ENCODE data around the gene DHX16. TPM values are rescaled to one million over a fixed set of nuclear protein-coding genes. Genes with fewer than 3 reads are reported as not detected.

Gene DHX16
- total and polyA plus RNA-seq, 2 experiments from 2014 or later = 36.2 to 36.7 TPM

- Histone ChIP-seq H3K27ac (peak overlapping the region; percentile 72), H3K4me3 (peak overlapping the region; percentile 62), H3K27me3 (no peaks in the 10 kb centered on the region), H3K4me1 (ENCODE audit: low read depth) (peaks cover 31% of the 10 kb centered on the region), H3K9me3 (ENCODE audit: low read depth) (no peaks in the 10 kb centered on the region), H3K36me3 (no peaks in the 10 kb centered on the region)
- DNase-seq (ENCODE audit: low read depth in 1 of 2, low spot score in 1 of 2) = no peak
- TF ChIP-seq CTCF (IDR thresholded peaks at IDR 0.05; ENCODE audit: low read depth, low read length) = no peak
Observed at GRCh38 chr6:30689985-30690384, 17.2 kb upstream of the DHX16 start.

- TF ChIP-seq CTCF (IDR thresholded peaks at IDR 0.05; ENCODE audit: low read depth, low read length) = no peak
- peaks cover 38% of the 10 kb centered on the region for H3K4me1 ChIP-seq (ENCODE audit: low read depth)
Observed at GRCh38 chr6:30689022-30689865, 16.4 kb upstream of the DHX16 start.

GRCh38 chr6:30688569-30688968, 15.8 kb upstream of the DHX16 start:
- DNase-seq (ENCODE audit: low read depth in 1 of 2, low spot score in 1 of 2) = no peak
- Histone ChIP-seq H3K27ac (no peak overlapping the region), H3K9me3 (ENCODE audit: low read depth) (no peaks in the 10 kb centered on the region), H3K36me3 (no peaks in the 10 kb centered on the region), H3K4me1 (ENCODE audit: low read depth) (peaks cover 44% of the 10 kb centered on the region), H3K4me3 (no peak overlapping the region), H3K27me3 (no peaks in the 10 kb centered on the region)
- no peak for TF ChIP-seq CTCF (IDR thresholded peaks at IDR 0.05; ENCODE audit: low read depth, low read length)

More at GRCh38 chr6:30689022-30689865, 16.4 kb upstream of the DHX16 start:
- H3K27me3 ChIP-seq = no peaks in the 10 kb centered on the region
- peak overlapping the region; percentile 72 for H3K27ac ChIP-seq
- no peak for DNase-seq (ENCODE audit: low read depth in 1 of 2, low spot score in 1 of 2)
- no peaks in the 10 kb centered on the region for H3K9me3 ChIP-seq (ENCODE audit: low read depth)
- no peak overlapping the region for H3K4me3 ChIP-seq
- no peaks in the 10 kb centered on the region for H3K36me3 ChIP-seq

GRCh38 chr6:30687659-30688431, 15.0 kb upstream of the DHX16 start:
- H3K4me1 ChIP-seq (ENCODE audit: low read depth) = peaks cover 52% of the 10 kb centered on the region
- peak in 1 of 2 donors; percentile 49 for DNase-seq (ENCODE audit: low read depth in 1 of 2, low spot score in 1 of 2)
- no peaks in the 10 kb centered on the region for H3K36me3 ChIP-seq
- peak; percentile 26 for TF ChIP-seq CTCF (IDR thresholded peaks at IDR 0.05; ENCODE audit: low read depth, low read length)
- H3K4me3 ChIP-seq = peak overlapping the region; percentile 63
- H3K27ac ChIP-seq = peak overlapping the region; percentile 10
- no peaks in the 10 kb centered on the region for H3K9me3 ChIP-seq (ENCODE audit: low read depth)
- H3K27me3 ChIP-seq = no peaks in the 10 kb centered on the region

GRCh38 chr6:30686908-30687658, 14.3 kb upstream of the DHX16 start:
- no peak for TF ChIP-seq CTCF (IDR thresholded peaks at IDR 0.05; ENCODE audit: low read depth, low read length)
- Histone ChIP-seq H3K36me3 (no peaks in the 10 kb centered on the region), H3K27me3 (no peaks in the 10 kb centered on the region), H3K9me3 (ENCODE audit: low read depth) (no peaks in the 10 kb centered on the region), H3K4me3 (peak overlapping the region; percentile 63), H3K4me1 (ENCODE audit: low read depth) (peaks cover 59% of the 10 kb centered on the region), H3K27ac (peak overlapping the region; percentile 67)
- peak; percentile 87 to 98 for DNase-seq (ENCODE audit: low read depth in 1 of 2, low spot score in 1 of 2)

Data from cardiac muscle cell (in vitro differentiated cells and primary cell).